Inflammatory macrophage treated with lipopolysaccharide for 1 hour (primary cell): ENCODE data around the gene ZBTB7A.

Source experiments
- DNase-seq, 2 donors: peaks; one replicate each; pipeline ENCODE4 v3.0.0-alpha.2; 2020 to 2022

Gene ZBTB7A

DNA sequence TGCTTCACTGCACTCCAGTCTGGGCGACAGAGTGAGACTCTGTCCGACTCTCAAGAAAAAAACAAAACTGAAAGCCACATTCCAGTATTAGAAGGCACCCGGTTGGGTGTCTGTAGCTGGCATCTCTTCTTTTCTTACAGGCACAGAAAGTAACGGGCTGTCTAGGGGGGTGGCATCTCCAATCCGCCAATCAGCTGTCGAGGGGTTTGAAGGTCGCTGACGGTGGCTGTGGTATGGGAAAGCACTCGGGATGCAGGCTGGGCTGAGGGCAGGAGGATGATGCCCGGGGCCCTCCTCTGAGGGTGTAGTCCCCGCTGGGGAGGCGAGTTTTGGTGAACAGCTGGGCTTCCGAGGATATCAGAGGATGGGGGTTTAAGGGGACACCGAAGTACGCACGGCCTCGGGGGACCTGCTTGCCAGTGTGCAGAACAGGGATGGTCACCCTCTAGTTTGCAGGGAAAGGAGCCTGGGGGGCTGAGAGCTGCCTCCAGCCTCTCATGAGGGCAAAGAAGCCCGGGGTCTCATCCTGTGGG lies 27.0 kb upstream of the ZBTB7A start:
- no peak for DNase-seq

DNA sequence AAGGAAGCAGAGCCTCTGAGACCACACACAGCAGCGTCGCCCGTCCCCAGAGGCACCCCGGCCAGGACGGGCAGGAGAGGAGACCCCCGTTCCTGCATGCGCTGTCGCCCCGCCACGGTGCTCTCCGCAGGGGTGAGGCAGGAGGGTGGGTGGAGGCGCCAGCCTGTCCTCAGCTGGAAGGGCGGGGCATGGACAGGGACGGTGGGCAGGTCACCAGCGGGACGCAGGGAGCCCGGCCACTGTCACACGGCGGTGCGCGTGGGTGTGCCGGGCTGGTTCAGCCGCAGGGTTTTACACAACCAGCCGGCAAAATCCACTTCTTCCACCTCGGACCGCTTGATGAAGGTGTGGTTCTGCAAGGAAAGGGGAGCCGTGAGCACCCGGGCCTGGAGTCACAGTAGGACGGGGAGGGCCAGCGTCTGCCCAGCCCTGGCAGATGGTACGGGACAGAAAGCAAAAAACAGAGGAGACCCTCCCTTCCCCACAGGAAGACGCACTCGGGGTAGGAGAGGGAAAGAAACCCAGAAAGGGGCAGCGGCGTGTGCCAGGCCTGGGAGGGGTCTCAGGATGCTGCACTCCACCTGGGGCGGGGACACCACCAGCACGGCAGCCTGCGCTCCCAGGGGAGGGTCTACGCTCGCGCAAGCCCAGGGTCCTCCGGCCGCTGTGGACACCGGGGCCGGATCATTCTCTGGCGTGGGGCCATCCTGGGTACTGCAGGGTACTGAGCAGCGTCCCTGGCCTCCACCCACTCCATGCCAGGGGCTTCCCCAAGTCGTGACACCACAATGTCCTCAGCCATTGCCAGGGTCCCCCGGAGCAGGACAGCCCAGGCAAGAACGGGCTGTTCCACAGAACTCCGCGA lies 23.9 kb upstream of the ZBTB7A start:
- DNase-seq: peak in 1 of 2 donors; percentile 70

DNA sequence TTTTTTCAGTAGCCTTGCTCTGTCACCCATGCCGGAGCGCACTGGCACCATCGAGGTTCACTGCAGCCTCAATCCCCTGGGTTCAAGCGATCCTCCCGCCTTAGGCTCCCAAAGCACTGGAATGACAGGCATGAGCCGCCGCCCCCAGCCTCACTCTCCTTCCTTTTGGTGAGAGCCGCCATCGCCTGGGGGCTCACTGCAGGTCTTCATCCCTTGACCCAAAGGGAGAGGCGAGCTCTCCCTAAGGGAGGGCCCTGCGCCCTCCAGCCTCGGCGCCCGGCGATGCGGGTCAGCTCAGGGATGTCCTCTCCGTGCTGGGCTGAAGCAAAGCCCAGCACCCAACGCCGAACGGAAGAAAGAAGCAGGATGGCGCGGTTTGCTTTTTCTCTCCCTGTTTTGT lies 23.2 kb upstream of the ZBTB7A start:
- no peak for DNase-seq

DNA sequence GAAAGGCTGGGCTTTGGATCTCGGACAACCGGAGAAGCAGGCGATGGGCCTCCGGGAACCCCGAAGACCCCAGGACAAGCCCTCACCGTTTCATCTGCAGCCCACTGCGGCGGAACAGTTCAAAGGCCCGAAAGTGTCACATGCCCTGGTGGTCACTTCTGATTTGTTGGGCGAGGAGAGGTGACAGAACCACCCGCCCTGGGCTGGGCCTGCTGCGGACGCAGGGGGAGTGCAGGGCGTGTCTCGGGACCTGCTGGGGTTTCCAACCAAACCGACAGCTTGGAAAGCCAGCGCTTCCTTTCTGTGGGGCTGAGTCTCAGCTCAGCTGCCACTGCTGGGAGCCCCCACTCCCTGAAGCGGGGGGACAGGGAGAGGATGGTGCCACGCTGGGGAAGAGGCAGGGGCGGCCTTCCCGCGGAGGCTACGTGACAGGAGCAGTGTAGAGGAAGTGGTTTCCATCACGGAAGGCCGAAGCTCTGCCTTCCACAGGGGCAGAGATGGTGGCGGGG lies 22.8 kb upstream of the ZBTB7A start:
- DNase-seq: peak; percentile 82 to 94

DNA sequence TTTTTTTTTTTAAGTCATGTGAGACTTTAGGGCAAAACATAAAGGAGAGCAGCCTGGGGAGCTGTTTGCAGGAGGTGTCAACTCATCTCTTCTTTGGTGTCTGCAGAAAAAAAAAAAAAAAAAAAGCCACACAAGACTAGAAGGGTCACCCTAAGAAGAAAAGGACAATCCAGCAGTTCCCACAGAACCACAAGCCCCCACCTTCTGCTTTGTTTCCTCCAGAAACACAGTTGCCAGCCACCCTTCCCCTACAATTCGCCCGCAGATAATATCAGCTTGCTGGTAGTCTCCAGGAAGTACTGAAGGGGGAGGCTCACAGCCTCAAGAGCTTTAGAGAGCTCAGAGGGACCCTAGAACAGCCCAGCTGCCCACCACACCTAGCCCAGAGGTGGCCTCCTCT lies 22.3 kb upstream of the ZBTB7A start:
- no peak for DNase-seq

DNA sequence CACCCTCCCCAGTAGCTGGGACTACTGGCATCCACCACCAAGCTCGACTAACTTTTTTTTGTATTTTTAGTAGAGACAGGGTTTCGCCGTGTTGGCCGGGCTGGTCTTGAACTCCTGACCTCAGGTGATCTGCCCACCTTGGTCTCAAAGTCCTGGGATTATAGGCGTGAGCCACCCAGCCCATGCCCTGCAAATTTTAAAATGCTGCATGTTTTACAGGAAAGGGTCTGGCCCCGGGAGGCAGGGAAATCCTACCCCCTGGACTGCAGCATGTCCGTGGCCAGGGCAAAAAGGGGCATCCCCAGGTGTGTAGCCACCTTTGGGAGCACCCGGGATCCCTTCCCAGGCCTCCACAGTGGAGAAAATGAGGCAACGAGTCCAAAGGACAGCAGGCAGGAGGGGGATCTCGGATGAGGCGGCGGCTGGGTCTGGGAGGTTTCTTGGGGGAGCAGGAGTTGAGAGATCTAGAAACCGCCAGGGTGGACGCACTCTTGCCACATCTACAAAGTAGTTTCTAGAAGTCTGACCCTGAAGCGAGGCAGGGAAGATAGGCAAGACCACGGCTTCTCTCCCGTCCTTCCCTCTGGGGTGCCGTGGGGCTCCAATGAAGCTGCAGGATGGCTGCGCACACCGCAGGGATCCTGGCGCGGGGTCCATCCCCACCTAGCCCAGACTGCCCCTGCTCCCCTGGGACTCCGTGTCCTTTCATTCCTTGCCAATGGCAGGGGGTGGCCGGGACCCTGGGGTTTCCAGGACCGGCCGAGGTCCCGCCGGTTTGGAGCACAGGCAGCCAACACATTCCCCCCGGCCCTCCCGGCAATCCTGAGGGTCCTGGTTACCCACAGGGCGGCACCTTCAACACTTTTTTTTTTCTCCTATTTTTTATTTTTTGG lies 21.3 kb upstream of the ZBTB7A start:
- DNase-seq: no peak

DNA sequence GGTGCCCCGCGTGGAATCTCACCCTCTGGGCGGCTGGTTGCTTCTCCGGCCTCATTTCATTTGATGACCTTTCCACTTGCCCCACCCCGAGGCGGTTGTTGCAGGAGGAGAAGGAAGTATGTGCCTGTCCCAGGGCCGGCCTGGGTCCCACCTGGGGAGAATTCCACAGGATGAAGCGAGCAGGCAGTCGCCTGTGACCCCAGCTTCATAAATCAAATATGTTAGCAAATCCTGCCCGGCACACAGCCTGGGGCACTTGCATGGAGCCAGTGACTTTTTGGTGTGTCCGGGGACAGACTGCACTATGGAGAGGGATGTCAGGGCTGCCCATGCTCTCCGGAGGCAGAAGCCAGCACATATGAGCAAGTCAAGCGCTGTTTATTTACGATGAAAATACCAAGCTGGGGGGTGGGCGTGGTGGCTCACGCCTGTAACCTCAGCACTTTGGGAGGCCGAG lies 19.7 kb upstream of the ZBTB7A start:
- DNase-seq: no peak

DNA sequence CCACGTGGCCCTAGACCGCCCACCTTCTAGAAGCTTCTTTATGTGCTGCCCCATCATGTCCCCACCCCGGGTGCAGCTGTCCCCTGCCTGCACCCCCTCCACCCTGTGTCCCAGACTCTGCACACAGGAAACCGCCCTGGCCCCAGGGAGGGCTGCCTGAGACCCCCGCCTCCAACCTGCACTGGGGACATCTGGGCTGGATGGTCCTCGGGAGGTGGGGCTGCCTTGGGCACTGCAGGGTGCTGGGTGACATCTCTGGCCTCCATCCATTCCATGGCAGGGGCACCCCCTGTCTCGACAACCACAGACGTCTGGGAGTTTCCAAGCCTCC lies 17.8 kb upstream of the ZBTB7A start:
- no peak for DNase-seq

DNA sequence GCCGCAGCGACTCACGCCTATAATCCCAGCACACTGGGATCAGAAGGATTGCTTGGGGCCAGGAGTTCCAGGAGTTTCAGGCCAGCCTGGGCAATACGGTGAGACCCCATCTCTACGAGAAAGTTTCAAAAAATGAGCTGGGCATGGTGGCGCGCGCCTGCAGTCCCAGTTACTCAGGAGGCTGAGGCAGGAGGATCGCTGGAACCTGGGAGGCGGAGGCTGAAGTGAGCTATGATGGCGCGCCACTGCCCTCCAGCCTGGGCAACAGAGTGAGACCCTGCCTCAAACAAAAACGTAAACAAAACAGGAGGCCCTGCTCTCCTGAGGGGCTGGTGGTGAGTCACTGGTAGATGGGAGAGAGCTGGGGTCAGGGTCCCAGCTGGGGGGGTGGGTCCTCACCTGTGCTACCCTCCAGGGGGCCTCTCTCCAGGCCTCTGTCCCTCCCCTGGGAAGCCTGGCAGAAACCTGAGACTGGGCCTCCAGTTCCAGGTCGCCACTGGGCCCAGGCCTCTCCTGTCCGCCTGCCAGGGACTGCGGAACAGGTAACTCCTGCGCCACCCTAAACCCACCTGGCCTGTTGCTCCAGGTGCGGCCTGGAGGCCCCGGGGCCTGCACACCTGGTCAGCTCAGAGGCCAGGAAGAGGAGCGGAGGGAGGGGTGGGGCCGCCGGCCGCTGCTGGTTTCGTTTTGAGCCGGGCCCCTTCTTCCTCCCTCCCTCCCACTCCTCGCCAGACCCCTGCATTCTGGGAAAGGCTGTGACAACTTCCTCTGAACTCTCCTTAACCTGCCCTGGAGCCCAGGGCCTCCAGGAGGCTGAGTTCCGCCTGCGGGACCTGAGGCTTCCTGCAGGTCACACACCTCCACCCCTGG lies 17.2 kb upstream of the ZBTB7A start:
- no peak for DNase-seq

DNA sequence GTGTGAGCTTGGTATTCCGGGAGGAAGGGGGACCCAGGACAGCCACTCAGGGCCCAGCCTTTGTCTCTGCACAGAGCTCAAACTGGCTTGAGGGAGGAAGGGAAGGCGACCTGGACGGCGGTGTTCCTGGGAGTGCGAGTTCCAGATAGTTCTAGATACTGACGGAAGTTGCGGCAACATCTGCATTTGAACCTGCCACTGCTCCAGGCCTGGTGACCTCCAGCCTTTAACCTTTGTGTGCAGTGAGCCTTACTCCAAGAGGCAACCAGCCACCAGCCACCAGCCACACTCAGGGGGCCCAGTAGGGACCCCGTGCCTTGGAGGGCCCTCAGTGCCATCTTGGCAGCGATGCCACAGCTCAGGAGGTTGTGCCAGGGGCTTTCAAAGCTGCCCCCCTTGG lies 15.5 kb upstream of the ZBTB7A start:
- DNase-seq: no peak

DNA sequence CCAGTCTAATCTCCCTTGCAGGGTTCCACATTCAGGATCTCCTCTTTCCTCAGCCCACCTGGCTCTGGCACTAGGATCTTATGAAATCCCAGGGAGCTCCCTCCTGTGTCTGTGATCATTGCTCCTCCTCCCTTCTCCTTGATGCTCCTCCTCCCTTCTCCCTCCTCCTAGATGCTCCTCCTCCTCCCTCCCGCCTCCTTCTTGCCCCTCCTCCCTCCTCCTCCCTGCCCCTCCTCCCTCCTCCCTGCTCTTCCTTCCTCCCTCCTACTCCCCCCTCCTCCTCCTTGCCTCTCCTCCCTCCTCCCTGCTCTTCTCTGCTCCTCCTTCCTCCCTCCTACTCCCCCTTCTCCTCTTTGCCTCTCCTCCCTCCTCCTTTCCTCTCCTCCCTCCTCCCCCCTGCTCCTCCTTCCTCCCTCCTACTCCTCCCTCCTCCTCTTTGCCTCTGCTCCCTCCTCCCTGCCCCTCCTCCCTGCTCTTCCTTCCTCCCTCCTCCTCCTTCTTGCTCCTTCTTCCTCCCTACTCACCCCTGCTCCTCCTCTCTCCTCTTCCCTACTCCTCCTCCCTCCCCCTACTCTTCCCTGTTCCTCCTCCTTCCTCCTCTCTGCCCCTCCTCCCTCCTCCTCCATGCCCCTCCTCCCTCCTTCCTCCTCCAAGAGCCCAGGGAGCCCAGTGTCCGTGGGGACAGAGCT lies 14.9 kb upstream of the ZBTB7A start:
- no peak for DNase-seq

DNA sequence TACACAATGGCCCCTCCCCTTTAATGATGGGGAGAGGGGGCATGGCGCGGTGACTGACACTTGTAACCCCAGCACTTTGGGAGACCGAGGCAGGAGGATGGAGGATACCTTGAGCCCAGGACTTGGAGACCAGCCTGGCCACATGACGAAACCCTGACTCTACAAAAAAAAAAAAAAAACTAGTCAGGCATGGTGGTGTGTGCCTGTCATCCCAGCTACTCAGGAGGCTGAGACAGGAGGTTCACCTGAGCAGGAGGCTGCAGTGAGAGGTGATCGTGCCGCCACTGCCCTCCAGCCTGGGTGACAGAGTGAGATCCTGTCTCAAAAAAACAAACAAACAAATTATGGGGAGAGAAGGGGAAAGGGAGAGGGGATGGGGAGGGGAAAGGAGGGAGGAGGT lies 13.8 kb upstream of the ZBTB7A start:
- DNase-seq: no peak

DNA sequence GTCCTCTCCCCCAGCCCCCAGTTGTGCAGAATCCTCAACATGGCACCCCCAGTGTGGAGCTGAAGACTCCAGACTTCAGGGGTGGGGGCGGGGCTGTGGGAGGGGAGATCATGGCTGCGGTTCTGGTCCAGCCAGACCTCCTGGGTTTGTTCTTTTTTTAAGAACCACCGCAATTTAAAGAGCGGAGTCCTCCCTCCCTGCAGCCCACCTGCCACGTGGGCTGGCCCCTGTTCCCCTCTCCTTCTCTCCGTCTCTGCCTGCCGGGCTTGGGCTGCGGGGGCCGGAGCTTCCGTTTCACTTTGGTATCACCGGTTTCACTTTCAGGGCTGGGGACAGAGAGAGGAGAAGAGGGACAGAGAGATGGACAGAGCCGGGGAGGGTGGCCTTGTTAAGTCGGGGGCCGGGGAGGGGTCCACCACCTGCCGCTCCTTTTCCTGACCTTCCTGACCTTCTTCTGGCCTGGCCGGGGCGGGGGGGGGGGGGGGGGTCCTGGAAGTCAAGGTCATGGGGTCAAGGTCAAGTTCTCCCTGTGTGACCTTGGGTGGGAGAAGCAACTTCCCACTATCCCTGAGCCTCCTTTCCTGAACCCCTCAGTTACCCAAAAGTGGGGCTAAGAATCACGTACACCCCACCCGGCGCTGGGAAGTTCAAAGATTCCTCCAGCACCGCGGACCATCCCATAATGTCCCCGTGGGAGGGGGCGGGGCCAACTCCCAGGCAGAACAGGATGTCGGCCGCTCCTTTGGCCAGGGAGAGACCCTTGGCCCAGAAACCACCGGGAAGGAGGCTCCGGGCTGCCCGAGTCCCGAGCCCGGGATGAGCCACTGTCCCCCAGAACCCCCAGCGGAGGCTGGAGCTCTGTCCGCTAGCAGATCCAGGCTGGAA lies 11.3 kb upstream of the ZBTB7A start:
- peak; percentile 75 to 83 for DNase-seq

DNA sequence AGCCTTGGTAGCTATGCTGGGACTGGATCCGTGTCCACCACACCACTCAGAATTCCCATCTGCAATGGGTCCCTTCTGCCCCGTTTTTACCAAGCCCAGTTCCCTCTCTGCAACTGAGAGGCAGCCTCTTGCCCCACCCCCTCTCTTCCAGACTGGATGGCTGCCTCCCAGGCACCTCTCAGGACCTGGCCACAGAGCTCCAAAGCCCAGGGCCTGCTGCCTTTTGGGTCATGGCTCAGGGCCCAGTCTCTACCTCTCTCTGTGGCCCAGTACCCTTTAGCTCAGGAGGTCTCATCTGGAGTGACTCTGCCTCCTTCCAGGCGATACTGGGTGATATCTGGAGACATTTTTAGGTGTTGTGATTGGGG lies 10.3 kb upstream of the ZBTB7A start:
- DNase-seq: no peak

DNA sequence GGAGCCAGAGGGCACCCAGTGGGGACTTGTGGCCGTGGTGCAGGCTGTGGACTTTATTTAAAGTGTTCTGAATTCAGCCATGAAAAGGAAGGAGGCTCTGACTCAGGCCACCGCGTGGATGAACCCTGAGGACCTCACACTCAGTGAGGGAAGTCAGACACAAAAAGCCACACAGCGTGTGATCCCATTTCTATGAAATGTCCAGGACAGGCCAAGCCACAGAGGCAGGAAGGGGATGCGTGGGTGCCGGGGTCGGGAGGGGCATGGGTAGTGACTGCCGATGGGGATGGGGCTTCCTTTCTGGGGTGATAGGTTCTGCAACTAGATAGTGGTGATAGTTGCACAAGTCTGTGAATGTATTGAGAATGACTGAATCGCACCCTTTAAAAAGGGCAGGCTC lies 8.7 kb upstream of the ZBTB7A start:
- DNase-seq: peak; percentile 94 to 98

DNA sequence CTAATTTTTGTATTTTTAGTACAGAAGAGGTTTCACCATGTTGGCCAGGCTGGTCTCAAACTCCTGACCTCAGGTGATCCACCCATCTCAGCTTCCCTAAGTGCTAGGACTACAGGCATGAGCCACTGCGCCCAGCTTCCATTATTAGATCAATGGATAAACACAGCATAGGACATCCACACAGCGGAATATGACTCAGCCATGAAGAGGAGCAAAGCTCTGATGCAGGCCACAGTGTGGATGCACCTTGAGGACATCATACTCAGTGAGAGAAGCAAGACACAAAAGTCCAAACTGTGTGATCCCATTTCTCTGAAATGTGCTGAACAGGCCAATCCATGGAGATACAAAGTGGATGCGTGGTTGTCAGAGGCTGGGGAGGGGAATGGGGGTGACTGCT lies 4.9 kb upstream of the ZBTB7A start:
- DNase-seq: no peak

DNA sequence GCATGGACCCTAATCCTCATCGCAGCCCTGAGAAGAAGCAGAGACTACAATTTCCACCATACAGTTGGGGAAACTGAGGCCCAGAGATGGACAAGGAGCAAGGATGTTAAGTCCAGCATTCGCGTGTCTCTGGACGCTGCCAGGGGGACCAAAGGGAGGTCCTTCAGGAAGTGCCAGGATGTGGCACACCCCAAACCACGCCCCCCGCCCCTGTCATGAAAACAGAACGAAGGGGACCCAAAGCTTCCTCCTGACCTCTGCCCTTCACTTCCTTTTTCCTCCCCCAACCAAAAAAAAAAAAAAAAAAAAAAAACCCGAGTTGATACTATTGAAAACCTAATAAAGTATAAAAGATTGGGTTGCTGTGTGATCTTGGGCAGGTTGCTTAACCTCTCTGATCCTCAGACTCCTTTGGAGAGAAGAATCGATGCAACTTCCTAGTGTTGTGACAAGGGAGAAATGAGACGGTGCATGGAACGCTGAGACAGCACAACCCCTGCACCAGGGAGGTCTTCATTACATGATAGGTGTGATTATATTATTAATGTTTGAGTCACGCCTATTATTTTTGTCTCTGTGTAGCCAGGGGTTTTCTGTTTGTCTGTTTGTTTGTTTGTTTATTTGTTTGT lies 2.7 kb upstream of the ZBTB7A start:
- DNase-seq: peak; percentile 69 to 72

DNA sequence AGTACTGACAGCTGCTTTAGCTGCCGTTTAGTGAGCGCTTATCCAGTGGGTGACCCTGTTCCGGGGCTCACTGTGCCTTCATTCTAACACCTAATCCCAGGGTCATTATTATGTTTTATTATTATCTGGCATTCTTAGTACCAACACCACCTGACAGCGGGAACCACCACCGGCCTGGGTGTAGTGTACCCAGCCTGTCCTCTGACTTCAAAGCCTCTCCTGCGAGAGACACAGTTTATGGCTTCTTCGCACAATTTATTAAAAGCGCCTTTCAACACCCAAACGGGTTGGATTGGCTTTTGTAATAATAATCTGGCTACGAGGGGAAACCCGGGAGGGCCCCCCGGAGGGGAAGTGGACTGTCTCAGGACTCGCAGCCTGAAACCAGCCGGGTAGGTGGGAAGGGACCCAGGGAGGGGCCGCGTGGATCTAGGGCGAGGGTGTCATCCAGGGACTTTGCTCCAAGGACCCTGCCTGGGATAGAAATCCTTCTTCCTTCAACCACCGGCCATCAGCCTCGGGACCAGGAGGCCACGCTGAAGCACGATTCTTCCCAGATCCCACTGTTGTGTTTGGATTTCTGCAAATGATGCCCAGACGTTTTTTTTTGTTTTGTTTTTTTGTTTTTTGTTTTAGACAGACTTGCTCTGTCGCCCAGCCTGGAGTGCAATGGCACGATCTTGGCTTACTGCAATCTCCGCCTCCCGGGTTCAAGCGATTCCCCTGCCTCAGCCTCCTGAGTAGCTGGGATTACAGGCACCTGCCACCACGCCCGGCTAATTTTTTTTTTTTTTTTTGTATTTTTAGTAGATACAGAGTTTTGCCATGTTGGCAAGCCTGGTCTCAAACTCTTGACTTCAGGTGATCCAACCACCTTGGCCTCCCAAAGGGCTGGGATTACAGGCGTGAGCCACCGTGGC lies 1.6 kb upstream of the ZBTB7A start:
- peak; percentile 70 to 80 for DNase-seq

DNA sequence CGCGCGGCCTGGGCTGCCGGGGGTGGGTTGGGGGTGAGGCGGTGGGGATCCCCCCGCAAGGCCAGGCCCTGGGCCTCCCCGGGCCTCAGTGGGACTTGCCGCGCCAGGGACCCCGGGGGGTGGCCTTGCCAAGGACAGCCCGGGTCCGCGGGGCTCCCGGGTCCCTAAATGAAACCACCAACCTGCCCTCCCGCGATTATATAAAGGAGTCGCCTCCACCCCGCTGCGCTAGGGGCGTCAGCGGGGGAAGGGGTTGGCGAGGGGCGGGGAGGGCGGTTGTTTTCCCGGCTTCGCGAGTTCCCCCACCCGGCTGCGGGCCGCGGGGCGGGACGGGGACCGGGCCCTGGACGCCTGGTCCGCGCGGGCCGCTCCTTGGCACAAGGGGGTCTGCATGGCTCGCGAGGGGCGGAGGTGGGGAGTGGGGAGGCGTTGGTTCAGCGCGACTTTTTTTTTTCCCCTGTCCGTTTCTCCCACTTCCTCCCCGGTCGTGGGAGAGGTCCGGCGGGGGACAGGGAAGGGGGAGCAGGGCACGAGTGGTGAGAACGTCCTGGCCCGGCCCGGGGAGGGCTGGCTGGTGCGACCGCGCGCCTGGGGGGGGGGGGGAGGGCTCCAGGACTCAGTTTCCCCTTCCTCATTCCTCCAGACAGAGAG lies 822 bp upstream of the ZBTB7A start:
- no peak for DNase-seq
